ENCODE data around the gene ABLIM2.

The ABLIM2 gene

GRCh38 chr4:8199594-8200301 is 41.1 kb upstream of the ABLIM2 start:
- Mint-ChIP-seq H3K4me3 (no peak overlapping the region), H3K4me1 (peaks cover 83% of the 10 kb centered on the region)
- DNase-seq: no peak

GRCh38 chr4:8198906-8199593 is 40.4 kb upstream of the ABLIM2 start, which contains the start of gene SH3TC1:
Gene SH3TC1 (plus strand): TSS chr4:8199290. CDS start chr4:8205195, 5,905 bp downstream.
- DNase-seq: peak; percentile 76
- Mint-ChIP-seq H3K4me3 (no peak within 1 kb of the TSS), H3K9me3 (no peaks in the 10 kb centered on the region), H3K27ac (peak within 1 kb of the TSS; percentile 80), H3K36me3 (ENCODE audit: low read depth) (no peaks in the 10 kb centered on the region), H3K27me3 (ENCODE audit: low read depth, poor library complexity) (peaks cover 6% of the 10 kb centered on the region), H3K4me1 (peaks cover 82% of the 10 kb centered on the region)
- TF ChIP-seq CTCF (IDR thresholded peaks at IDR 0.05): no peak

More at GRCh38 chr4:8199594-8200301, 41.1 kb upstream of the ABLIM2 start:
- TF ChIP-seq CTCF (IDR thresholded peaks at IDR 0.05): no peak
- Mint-ChIP-seq H3K27me3 (ENCODE audit: low read depth, poor library complexity) (peaks cover 6% of the 10 kb centered on the region), H3K36me3 (ENCODE audit: low read depth) (no peaks in the 10 kb centered on the region), H3K27ac (no peak overlapping the region), H3K9me3 (no peaks in the 10 kb centered on the region)

- TF ChIP-seq CTCF (IDR thresholded peaks at IDR 0.05): no peak
- H3K27ac Mint-ChIP-seq: peak overlapping the region; percentile 80
- H3K36me3 Mint-ChIP-seq (ENCODE audit: low read depth): no peaks in the 10 kb centered on the region
- no peaks in the 10 kb centered on the region for H3K9me3 Mint-ChIP-seq
- no peak overlapping the region for H3K4me3 Mint-ChIP-seq
- H3K4me1 Mint-ChIP-seq: peaks cover 82% of the 10 kb centered on the region
- peaks cover 9% of the 10 kb centered on the region for H3K27me3 Mint-ChIP-seq (ENCODE audit: low read depth, poor library complexity)
- no peak for DNase-seq
These were observed 39.7 kb upstream of the ABLIM2 start for GRCh38 chr4:8198206-8198905.

GRCh38 chr4:8197521-8197920 is 38.9 kb upstream of the ABLIM2 start:
- no peak for TF ChIP-seq CTCF (IDR thresholded peaks at IDR 0.05)
- Mint-ChIP-seq H3K27me3 (ENCODE audit: low read depth, poor library complexity) (peaks cover 9% of the 10 kb centered on the region), H3K27ac (no peak overlapping the region), H3K9me3 (no peaks in the 10 kb centered on the region), H3K4me3 (no peak overlapping the region), H3K4me1 (peaks cover 83% of the 10 kb centered on the region), H3K36me3 (ENCODE audit: low read depth) (no peaks in the 10 kb centered on the region)
- no peak for DNase-seq

GRCh38 chr4:8195841-8196458 is 37.3 kb upstream of the ABLIM2 start:
- no peak for DNase-seq
- Mint-ChIP-seq H3K9me3 (no peaks in the 10 kb centered on the region), H3K4me1 (peaks cover 78% of the 10 kb centered on the region), H3K36me3 (ENCODE audit: low read depth) (no peaks in the 10 kb centered on the region), H3K4me3 (no peak overlapping the region), H3K27ac (no peak overlapping the region), H3K27me3 (ENCODE audit: low read depth, poor library complexity) (peaks cover 9% of the 10 kb centered on the region)
- TF ChIP-seq CTCF (IDR thresholded peaks at IDR 0.05): no peak
